RWPE2 (cell line): ENCODE results near the gene ZNF699.

Experiments used
- ATAC-seq: fragments of 200-7000 bp; cut with Tn5 transposase; 3 replicates; pipeline ENCODE4 v1.9.1; 2021; ENCODE audit warnings: low read depth
- DNase-seq: peaks from one replicate; pipeline ENCODE4 v3.0.0-alpha.2; 2020; ENCODE audit warnings: low spot score
- H3K27ac ChIP-seq: fragments of 450-650 bp; 2 replicates; pipeline ENCODE4 v1.5.1; 2017; ENCODE audit warnings: mild to moderate bottlenecking; ENCODE audit not compliant: poor library complexity, severe bottlenecking
- H3K27me3 ChIP-seq: fragments of 250-450 bp; sonication (Bioruptor Pico); 2 replicates; pipeline ENCODE4 v1.5.1; 2021; ENCODE audit warnings: mild to moderate bottlenecking, moderate library complexity; ENCODE audit not compliant: insufficient read depth, poor library complexity, severe bottlenecking
- H3K36me3 ChIP-seq: fragments of 250-450 bp; sonication (Bioruptor Pico); 2 replicates; pipeline ENCODE4 v1.5.1; 2020; ENCODE audit warnings: low read depth, mild to moderate bottlenecking, moderate library complexity
- H3K4me1 ChIP-seq: fragments of 250-450 bp; sonication (Bioruptor Pico); 2 replicates; pipeline ENCODE4 v1.5.1; 2021; ENCODE audit warnings: mild to moderate bottlenecking, moderate library complexity; ENCODE audit not compliant: insufficient read depth, poor library complexity, severe bottlenecking
- H3K4me3 ChIP-seq: fragments of 250-450 bp; sonication (Bioruptor Pico); 2 replicates; pipeline ENCODE4 v1.5.1; 2021; ENCODE audit warnings: mild to moderate bottlenecking, moderate library complexity; ENCODE audit not compliant: severe bottlenecking
- H3K9me3 ChIP-seq: fragments of 250-450 bp; sonication (Bioruptor Pico); 2 replicates; pipeline ENCODE4 v1.5.1; 2021; ENCODE audit warnings: mild to moderate bottlenecking, moderate library complexity; ENCODE audit not compliant: severe bottlenecking
- TF ChIP-seq, protein P1 (sequence below): fragments of 450-650 bp; IDR thresholded peaks from one replicate; pipeline ENCODE4 v1.5.1; 2017; ENCODE audit warnings: mild to moderate bottlenecking, moderate library complexity; ENCODE audit not compliant: poor library complexity, severe bottlenecking

Gene ZNF699

DNA sequence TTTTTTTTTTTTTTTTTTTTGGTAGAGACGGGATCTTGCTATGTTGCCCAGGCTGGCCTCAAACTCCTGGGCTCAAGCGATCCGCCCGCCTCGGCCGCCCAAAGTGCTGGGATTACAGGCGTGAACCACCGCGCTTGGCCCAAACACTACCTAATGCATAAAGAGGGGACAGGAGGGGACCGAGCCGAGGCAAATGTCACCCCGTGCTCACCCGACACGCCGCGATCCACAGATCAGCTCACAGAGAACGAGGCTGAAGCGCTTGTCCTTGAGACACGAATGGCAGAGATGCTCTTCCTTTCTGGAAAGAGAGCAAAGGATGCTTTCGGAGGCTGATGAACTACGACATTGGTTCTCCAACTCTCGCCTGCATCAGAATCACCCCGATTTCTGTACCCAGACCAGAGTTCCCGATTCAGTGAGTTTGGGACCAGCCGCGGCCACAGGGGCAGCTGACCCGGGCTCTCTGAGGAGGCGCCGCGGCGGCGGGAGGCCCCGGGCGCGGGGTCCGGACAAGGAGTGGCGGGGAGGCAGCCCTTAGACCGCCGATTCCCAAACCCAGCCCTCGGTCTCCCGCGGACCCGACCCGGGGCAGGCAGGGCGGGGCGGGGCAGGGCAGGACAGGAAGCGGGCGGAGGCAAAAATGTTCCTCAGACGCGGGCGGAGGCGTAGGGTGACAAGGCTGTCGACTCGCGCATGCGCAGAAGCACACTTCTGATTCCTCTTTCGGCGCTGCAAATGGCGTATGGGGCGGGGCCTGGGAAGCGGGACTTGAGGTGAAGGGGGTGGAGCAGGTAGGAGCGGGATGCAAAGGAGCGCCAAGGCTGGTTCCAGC lies at the start of gene ZNF699:
ZNF699 (minus strand) TSS at position 700 of the 835 bp plus-strand sequence. CDS start 4,719 bp downstream, outside the sequence.
- peaks cover 5% of the 10 kb centered on the region for H3K9me3 ChIP-seq
- TF ChIP-seq, protein P1, sequence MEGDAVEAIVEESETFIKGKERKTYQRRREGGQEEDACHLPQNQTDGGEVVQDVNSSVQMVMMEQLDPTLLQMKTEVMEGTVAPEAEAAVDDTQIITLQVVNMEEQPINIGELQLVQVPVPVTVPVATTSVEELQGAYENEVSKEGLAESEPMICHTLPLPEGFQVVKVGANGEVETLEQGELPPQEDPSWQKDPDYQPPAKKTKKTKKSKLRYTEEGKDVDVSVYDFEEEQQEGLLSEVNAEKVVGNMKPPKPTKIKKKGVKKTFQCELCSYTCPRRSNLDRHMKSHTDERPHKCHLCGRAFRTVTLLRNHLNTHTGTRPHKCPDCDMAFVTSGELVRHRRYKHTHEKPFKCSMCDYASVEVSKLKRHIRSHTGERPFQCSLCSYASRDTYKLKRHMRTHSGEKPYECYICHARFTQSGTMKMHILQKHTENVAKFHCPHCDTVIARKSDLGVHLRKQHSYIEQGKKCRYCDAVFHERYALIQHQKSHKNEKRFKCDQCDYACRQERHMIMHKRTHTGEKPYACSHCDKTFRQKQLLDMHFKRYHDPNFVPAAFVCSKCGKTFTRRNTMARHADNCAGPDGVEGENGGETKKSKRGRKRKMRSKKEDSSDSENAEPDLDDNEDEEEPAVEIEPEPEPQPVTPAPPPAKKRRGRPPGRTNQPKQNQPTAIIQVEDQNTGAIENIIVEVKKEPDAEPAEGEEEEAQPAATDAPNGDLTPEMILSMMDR: no peak

DNA sequence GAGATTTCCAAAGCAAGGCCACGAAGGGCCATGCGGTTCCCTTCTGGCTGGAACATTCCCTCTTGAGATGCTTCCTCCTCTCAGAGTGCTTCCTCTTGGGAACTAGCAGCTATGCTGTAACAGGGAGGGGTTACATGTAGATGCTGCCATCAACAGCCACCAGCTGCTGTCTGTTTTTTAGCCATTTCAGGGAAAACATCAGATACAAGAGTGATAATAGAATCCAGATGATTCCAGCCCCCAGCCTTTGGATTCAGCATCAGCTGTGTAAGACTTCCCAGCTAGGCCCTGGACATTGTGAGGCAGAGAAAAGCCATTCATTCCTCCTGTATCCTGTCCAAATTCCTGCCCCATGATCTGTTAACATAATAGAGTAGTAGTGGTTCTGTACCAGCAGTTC lies 45.0 kb upstream of the ZNF699 start:
- H3K4me1 ChIP-seq: no peaks in the 10 kb centered on the region
- H3K27me3 ChIP-seq: no peaks in the 10 kb centered on the region
- no peak for DNase-seq
- TF ChIP-seq, protein P1: no peak
- H3K27ac ChIP-seq: no peak overlapping the region
- ATAC-seq: no peak
- H3K4me3 ChIP-seq: no peak overlapping the region
- H3K36me3 ChIP-seq: no peaks in the 10 kb centered on the region
- H3K9me3 ChIP-seq: no peaks in the 10 kb centered on the region

More for the DNA sequence above, at the start of gene ZNF699:
- H3K27ac ChIP-seq: peak within 1 kb of the TSS; percentile 93
- peaks cover 21% of the 10 kb centered on the region for H3K36me3 ChIP-seq
- H3K27me3 ChIP-seq: no peaks in the 10 kb centered on the region
- ATAC-seq (peak; percentile 81), DNase-seq (peak; percentile 99)
- H3K4me3 ChIP-seq: peak within 1 kb of the TSS; percentile 71
- peaks cover 17% of the 10 kb centered on the region for H3K4me1 ChIP-seq

- no peaks in the 10 kb centered on the region for H3K4me1 ChIP-seq
- no peak overlapping the region for H3K27ac ChIP-seq
- H3K4me3 ChIP-seq: no peak overlapping the region
- H3K36me3 ChIP-seq: no peaks in the 10 kb centered on the region
- peaks cover 2% of the 10 kb centered on the region for H3K9me3 ChIP-seq
- ATAC-seq (no peak), DNase-seq (no peak)
- H3K27me3 ChIP-seq: no peaks in the 10 kb centered on the region
- TF ChIP-seq, protein P1: no peak
Measured at GRCh38 chr19:9353011-9353410, 43.4 kb upstream of the ZNF699 start.

GRCh38 chr19:9352505-9352904 lies 42.9 kb upstream of the ZNF699 start:
- DNase-seq (no peak), ATAC-seq (no peak)
- TF ChIP-seq, protein P1: no peak
- no peaks in the 10 kb centered on the region for H3K27me3 ChIP-seq
- no peaks in the 10 kb centered on the region for H3K36me3 ChIP-seq
- H3K4me1 ChIP-seq: no peaks in the 10 kb centered on the region
- H3K4me3 ChIP-seq: no peak overlapping the region
- H3K9me3 ChIP-seq: peaks cover 2% of the 10 kb centered on the region
- H3K27ac ChIP-seq: no peak overlapping the region

- peaks cover 9% of the 10 kb centered on the region for H3K9me3 ChIP-seq
- H3K4me1 ChIP-seq: no peaks in the 10 kb centered on the region
- TF ChIP-seq, protein P1: no peak
- ATAC-seq: no peak
- no peak for DNase-seq
- H3K4me3 ChIP-seq: no peak overlapping the region
- H3K27me3 ChIP-seq: no peaks in the 10 kb centered on the region
- H3K27ac ChIP-seq: no peak overlapping the region
- no peaks in the 10 kb centered on the region for H3K36me3 ChIP-seq
Measured at GRCh38 chr19:9348671-9349070, 39.0 kb upstream of the ZNF699 start.
